GM03348 (cell line): ENCODE results near the gene CMIP.

Experiments used
- DNase-seq: peaks from one replicate; pipeline ENCODE4 v3.0.0; 2012; ENCODE audit warnings: low spot score

Gene CMIP

DNA sequence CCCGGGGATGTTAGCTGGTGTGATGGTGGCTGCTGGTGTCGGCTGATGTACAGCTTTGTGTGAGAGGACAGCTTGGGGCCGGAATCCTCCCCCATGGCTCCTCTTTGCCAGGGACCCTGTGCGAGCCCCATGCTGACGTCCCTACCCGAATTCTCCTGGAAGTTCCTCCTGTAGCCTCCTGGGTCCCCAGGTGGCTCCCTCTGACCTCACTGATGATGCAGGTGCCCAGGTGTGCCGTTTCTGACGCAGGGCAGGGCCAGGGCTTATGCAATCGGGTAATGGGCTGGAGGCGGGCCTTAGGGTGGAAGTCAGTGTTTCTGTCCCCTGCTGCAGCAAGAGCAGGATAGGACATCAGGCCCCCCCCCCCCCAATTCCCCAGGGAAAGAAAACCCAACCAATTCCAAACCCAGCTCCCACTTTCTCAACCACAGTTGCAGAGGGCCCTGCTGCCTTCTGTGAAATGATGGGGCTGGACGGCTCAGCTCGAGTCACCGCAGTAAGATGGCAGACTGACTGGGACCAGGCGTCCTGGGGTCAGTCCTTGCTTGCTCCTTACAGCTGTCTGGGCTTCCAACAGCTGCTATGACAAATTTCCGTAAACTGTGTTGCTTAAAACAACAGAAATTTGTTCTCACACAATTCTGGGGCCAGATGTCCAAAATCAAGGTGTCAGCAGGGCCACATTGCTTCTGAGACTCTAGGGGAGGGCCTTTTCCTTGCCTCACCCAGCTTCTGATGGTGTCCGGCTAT lies 195.5 kb downstream of the CMIP start:
- no peak for DNase-seq

DNA sequence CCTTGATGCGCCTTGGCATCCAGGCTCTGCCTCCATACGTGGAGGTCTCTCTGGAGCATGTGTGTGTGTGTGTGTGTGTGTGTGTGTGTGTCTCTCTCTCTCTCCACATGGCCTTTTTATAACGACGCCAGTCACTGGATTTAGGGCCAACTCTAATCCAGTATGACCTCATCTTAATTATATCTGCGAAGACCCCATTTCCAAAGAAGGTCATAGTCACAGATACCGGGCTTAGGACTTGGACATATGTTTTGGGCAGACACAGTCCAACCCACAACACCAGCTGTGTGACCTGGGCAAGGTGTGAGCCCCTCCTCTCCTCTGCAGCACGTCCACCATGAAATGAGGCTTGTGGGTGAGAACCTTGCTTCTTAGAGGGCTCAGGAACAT lies 196.1 kb downstream of the CMIP start:
- no peak for DNase-seq

DNA sequence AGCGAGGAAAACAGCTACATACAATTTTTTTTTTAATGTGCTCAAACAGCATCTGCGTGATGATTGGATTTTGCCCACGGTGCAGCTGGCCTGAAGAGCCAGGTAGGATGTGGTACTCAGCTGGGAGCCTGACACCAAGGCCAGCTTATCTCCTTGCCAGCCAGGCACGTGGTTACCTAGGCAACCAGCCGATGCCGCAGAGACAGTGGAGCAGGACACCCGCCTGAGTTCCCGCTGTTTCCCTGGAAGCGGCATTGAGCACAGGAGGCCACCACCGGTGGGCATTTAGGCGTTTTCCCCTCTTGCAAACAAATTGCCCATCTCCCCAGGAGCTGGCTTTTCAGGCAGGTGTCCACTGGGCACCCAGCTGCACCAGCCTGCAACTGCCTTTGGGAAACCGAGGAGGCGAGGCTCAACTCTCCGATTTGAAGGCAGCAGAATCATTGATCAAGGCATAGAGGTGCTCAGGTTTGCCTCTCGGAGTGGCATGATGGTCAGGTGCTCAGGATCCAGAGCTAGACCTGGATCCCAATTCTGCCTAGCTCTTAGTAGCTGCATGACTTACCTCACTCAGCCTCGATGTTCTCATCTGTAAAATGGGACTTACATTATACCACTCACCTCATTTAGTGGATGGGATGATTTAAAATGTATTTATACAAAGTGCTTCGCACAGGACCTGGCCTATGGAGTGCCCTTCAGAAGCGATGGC lies 196.9 kb downstream of the CMIP start:
- DNase-seq: no peak

DNA sequence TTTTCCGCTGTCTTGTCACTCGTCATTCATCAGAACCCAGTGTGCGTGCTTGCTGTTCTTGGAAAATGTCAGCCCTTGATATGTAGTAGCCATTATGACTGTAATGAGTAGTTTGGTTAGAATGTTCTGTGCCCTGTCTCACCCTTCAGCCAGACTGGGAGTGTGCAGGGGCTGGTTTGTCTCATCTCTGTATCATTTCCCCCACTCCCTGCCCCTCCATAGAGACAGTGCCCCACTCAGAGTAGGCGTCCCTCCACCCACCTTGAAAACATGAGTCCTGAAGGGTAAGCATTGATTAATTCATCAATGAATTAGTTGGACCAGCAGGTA lies 197.5 kb downstream of the CMIP start:
- DNase-seq: no peak

DNA sequence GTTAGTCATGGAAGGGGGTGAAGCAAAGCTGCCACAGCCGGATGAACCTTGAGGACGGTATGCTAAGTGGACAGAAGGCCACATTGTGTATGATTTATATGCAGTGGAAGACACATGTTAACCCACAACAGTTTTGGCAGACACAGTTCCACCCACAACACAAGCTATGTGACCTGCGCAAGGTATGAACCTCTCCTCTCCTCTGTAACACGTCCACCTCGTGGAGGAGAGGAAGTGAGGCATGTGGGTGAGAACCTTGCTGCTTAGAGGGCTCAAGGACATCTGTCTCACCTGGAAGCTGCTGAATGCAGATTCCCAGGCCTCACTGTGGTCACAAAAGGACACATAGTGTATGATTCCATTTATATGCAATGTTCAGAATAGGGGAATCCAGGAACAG lies 198.3 kb downstream of the CMIP start:
- no peak for DNase-seq

- DNase-seq: peak; percentile 93
Measured at GRCh38 chr16:81645266-81645694, 200.7 kb downstream of the CMIP start.

GRCh38 chr16:81645925-81646324 lies 201.3 kb downstream of the CMIP start:
- DNase-seq: no peak

- DNase-seq: no peak
Measured at GRCh38 chr16:81646561-81646960, 202.0 kb downstream of the CMIP start.

DNA sequence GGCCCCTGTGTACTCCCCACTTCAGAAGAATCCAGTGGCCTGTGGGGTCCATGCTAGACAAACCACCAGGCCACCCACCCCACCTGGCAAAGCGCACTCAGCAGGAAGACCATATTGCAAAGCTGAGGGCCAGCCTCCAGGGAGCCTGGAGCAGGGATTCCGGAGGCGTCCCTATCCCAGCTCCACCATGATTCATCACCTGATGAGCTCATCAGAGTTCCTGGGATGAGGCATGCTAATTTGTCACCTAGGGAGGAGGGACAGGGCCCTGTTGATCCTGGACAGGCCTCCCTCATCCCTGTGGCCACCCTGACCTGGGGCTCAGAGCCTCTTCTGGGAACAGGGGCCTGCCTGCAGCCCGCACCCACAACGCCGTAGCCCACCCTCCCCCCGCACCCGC lies 202.9 kb downstream of the CMIP start:
- peak; percentile 81 for DNase-seq

DNA sequence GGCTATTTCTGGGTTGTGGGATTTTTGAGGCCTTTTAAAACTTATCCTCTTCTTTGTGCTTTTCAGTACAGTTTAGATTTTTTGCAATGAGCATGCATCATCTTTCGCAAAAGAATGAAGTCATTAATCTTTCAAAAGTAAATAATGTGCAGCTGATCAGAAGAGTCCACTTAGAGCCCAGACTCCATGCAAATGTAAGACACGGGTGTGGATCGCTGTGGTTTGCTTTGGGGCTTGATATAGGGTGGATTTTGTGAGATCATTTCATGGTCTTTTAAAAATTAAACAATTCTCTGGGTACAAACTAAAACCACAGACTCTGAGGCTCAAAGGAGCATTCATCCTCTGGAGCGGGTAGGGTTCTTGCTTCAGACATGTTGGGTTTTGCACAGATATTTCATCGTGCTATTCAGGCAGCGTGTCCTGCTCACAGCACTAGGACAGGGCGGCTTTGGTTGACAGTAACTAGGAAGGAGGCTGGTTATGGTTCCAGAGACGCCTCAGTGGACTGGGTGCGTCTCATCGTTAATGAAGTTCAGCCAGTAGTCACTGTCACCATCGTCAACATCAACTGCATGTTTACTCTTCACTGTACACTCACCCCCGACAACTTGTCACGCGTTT lies 205.1 kb downstream of the CMIP start:
- DNase-seq: no peak

GRCh38 chr16:81650281-81650680 lies 205.7 kb downstream of the CMIP start:
- no peak for DNase-seq

- DNase-seq: no peak
Measured at GRCh38 chr16:81650982-81651562, 206.5 kb downstream of the CMIP start.

DNA sequence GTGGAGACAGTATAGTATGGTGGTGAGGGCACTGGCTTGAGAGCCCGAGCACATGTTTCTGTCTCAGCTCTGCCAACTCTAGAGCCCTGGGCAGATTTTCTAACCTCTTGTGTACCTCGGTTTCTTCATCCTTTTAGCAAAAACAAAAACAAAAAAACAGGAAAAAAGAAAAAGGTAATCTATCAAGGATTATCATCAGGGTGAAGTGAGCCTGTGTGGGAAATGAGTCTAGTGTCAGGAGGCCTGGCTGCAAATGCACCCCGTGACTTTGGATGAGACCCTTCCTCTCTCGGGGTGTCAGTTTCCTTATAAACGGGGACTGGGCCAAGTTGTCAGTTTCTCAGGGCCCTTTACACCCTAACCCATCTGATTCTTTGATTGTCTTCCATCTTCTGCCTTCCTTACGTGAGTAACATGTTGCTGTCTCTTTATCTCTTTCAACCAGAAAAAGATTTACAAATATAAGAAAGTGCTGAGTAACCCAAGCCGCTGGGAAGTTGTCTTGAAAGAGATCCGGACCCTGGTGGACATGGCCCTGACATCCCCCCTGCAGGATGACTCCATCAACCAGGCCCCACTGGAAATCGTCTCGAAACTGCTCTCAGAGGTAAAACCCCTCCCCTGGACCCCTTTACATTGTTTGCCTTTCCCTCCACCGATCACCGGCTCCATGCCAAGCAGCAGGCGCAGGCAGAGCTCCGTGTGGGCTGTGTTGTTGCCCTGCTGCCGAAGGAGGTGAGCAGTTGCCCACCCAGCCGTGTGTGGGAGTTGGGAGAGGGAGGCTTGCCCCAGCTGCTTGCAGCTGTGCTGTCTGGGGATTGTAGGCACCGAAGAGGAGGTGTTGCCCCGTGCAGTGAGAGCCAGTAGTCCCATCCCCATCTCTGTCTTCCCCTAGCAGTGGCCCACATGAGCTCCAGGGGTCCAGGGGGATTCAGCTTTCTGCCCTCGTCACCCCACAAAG lies 207.4 kb downstream of the CMIP start:
- DNase-seq: no peak

- DNase-seq: no peak
Measured at GRCh38 chr16:81652798-81653505, 208.3 kb downstream of the CMIP start.

GRCh38 chr16:81654346-81654745 lies 209.7 kb downstream of the CMIP start:
- DNase-seq: peak; percentile 35

DNA sequence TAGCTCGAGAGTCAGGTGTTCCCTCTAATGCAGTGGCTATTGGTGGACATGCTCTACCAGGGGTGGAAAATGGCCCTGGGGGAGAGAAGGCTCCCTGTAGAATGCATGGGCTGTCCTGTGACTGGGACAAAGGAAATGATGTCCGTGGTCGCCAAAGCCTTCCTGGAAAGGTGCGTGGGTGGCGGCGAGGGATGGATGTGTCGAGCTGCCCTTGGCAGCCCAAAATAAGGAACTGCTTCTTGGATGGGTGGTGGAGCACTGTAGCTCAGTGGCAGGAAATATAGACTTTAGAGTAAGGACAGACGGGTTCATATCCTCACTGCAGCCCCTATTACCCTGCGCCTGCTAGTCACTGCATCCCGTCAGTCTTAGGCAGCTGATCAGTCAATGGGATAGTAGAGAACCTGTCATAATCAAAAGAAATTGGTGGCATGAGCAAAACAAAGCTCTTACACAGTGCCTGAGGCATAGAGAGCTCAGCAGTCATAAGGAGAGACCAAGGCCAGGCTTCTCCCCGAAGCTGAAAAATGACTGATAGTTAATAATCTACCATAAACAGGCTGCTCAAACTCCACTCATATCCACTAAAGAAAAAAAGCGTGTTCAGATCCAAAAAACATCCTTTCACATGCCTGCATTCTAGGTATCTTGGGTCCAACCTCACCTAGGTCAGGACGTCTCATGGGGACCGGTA lies 211.0 kb downstream of the CMIP start:
- DNase-seq: no peak

- DNase-seq: no peak
Measured at GRCh38 chr16:81657224-81657623, 212.6 kb downstream of the CMIP start.

DNA sequence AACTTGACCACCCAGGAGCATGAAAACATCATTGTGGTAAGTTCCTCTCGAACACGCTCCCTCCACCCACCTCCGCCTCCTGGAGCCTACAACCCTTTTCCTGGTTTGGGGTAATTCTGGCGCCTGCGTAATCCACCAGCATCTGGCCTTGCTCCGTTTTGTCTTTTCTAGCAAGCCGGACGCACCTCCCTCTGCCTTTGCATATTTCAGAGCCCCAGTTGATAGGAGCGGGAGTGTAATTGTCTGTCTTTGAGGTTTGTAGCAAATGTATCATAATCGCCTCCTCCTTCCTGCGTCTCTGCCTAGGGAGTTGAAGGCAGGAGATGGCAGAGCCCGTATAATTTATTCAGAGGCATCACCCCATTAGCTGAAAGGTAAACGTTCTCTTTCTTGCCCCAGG lies 213.2 kb downstream of the CMIP start:
- DNase-seq: no peak

DNA sequence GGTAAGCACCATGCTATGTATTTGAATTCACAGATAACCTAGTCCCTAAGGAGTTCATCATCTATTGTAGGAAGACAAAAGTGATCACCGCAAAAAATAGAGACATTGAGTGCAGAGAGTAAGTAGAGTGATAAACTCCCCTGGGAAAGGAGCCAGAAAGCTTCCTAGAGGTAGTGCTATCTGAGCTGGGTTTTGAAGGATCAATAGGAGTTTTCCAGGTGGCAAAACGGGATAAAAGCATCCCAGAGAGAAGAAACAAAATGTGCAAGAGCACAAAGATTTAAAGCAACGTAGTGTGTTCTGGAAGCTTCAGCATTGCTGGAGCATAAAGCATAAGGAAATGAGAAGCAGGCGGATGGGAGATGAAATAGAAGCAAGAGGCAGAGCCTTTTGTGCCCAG lies 213.8 kb downstream of the CMIP start:
- no peak for DNase-seq

DNA sequence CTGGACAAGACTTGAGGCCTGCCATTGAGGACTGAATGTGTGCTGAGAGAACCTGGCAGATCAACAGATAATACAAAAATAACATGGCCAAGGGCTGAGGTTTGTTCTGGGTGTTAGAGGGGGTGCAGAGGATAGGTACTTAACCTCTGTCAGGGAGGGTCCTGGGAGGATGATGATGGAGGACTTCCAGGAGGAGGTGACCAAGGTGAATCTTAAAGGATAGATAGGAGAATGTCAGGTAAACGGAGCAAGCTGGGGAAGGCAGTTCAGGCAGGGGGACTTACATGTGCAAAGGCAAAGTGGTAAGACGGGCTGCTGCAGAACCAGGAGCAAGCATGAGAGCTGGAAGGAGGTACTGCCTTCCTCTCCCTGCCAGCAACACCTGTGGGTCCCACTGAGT lies 214.6 kb downstream of the CMIP start:
- no peak for DNase-seq

DNA sequence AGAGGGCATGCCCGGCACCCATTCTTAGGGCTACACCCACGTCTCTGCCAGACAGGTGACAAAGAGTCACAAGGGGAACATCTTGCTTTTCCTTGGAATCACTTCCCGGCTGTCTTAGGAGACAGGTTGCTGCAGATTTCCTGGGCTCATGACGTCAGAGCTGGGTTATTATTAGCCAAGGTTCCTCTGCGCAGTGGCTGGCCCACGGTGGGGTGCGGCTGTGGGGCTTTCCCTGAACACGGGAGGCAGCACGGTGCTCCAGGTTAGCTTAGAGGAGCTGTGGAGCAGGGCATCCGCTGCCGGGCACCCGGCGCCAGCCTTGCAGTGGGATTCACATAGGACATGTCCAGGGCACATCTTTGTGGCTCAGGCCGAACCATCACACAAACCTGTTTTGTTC lies 216.5 kb downstream of the CMIP start:
- DNase-seq: no peak
